ENCODE data around the gene ATRAID.

The ATRAID gene

GRCh38 chr2:27182346-27182745 lies 29.5 kb upstream of the ATRAID start:
- no peak overlapping the region for H3K18ac ChIP-seq (ENCODE audit: low read length)
- no peaks in the 10 kb centered on the region for H3K36me3 ChIP-seq (ENCODE audit: control insufficient read depth in 1 of 2, insufficient read depth in 2 of 2, low read length in 2 of 2)
- no peaks in the 10 kb centered on the region for H3K79me1 ChIP-seq (ENCODE audit: low read length)
- H2BK12ac ChIP-seq (ENCODE audit: low read length): no peak overlapping the region
- H3K9ac ChIP-seq (ENCODE audit: low read length): no peak overlapping the region
- H3K23ac ChIP-seq (ENCODE audit: low read length): no peak overlapping the region
- H3K4me3 ChIP-seq (ENCODE audit: low read depth, low read length): no peak overlapping the region
- H4K8ac ChIP-seq (ENCODE audit: low read depth, low read length): no peak overlapping the region
- no peak for DNase-seq
- H3K4me1 ChIP-seq (ENCODE audit: control insufficient read depth in 1 of 2, insufficient read depth in 2 of 2, low read length in 2 of 2): peaks cover 0 to 4% of the 10 kb centered on the region in 2 experiments
- no peaks in the 10 kb centered on the region for H3K27me3 ChIP-seq (ENCODE audit: insufficient read depth, low read length)
- H4K12ac ChIP-seq (ENCODE audit: low read depth, low read length): no peak overlapping the region
- H4K91ac ChIP-seq (ENCODE audit: low read depth, low read length): no peak overlapping the region
- H3K4ac ChIP-seq (ENCODE audit: low read depth, low read length): no peak overlapping the region
- H2BK120ac ChIP-seq (ENCODE audit: insufficient read depth, low read length, poor library complexity): no peak overlapping the region
- no peak overlapping the region for H3K4me2 ChIP-seq (ENCODE audit: low read length)
- H2AK5ac ChIP-seq (ENCODE audit: low read length): no peak overlapping the region
- no peak overlapping the region for H3K27ac ChIP-seq (ENCODE audit: low read depth, low read length)
- no peak overlapping the region for H2BK5ac ChIP-seq (ENCODE audit: low read depth, low read length, poor library complexity)
- no peak overlapping the region for H2AFZ ChIP-seq (ENCODE audit: insufficient read depth, low read length, poor library complexity)
- no peak overlapping the region for H3K14ac ChIP-seq (ENCODE audit: low read length)
- no peaks in the 10 kb centered on the region for H3K79me2 ChIP-seq (ENCODE audit: control insufficient read depth, insufficient read depth, low read length, poor library complexity)
- WGBS (ENCODE audit: extremely low coverage, insufficient coverage, insufficient read length): no CpG with 5 or more reads among the region's 4 CpGs
- no peaks in the 10 kb centered on the region for H3K9me3 ChIP-seq (ENCODE audit: insufficient read depth, low read depth, low read length)

DNA sequence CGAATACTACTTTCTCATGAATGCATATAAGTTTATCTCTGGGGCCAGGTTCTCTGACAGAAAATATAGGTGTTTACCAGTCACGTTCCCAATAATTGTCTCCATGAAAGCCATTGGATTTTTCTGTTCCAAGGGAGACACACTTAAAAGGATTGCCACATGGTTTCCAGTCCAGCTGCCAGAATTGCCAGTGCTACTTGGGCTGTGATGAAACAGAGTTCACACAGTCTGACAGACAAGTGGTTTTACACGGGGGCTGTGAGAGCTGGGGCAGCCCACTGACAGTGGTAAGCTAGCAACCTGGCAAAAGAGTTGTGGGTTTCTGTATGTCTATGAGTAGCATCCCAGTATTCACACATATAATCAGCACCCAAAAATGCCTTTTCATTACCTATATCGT lies 27.7 kb upstream of the ATRAID start:
- Histone ChIP-seq H2BK120ac (ENCODE audit: insufficient read depth, low read length, poor library complexity) (no peak overlapping the region), H2BK5ac (ENCODE audit: low read depth, low read length, poor library complexity) (no peak overlapping the region), H4K91ac (ENCODE audit: low read depth, low read length) (peak overlapping the region; percentile 72), H3K79me1 (ENCODE audit: low read length) (no peaks in the 10 kb centered on the region), H3K18ac (ENCODE audit: low read length) (no peak overlapping the region), H3K9ac (ENCODE audit: low read length) (no peak overlapping the region), H3K36me3 (ENCODE audit: control insufficient read depth in 1 of 2, insufficient read depth in 2 of 2, low read length in 2 of 2) (no peaks in the 10 kb centered on the region), H3K4me3 (ENCODE audit: low read depth, low read length) (no peak overlapping the region), H2BK12ac (ENCODE audit: low read length) (no peak overlapping the region), H2AFZ (ENCODE audit: insufficient read depth, low read length, poor library complexity) (no peak overlapping the region), H3K27ac (ENCODE audit: low read depth, low read length) (no peak overlapping the region), H2AK5ac (ENCODE audit: low read length) (no peak overlapping the region), H3K79me2 (ENCODE audit: control insufficient read depth, insufficient read depth, low read length, poor library complexity) (no peaks in the 10 kb centered on the region), H3K4me1 (ENCODE audit: control insufficient read depth in 1 of 2, insufficient read depth in 2 of 2, low read length in 2 of 2) (peaks cover 0 to 4% of the 10 kb centered on the region in 2 experiments), H3K27me3 (ENCODE audit: insufficient read depth, low read length) (no peaks in the 10 kb centered on the region), H4K12ac (ENCODE audit: low read depth, low read length) (no peak overlapping the region), H3K9me3 (ENCODE audit: insufficient read depth, low read depth, low read length) (no peaks in the 10 kb centered on the region), H3K23ac (ENCODE audit: low read length) (no peak overlapping the region), H4K8ac (ENCODE audit: low read depth, low read length) (no peak overlapping the region), H3K4me2 (ENCODE audit: low read length) (no peak overlapping the region), H3K4ac (ENCODE audit: low read depth, low read length) (no peak overlapping the region), H3K14ac (ENCODE audit: low read length) (no peak overlapping the region)
- DNase-seq: peak; percentile 26 to 63
- WGBS (ENCODE audit: extremely low coverage, insufficient coverage, insufficient read length): no CpG with 5 or more reads among the region's 4 CpGs

GRCh38 chr2:27185331-27186026 lies 26.4 kb upstream of the ATRAID start:
- no peak overlapping the region for H3K4me3 ChIP-seq (ENCODE audit: low read depth, low read length)
- H2AK5ac ChIP-seq (ENCODE audit: low read length): no peak overlapping the region
- H3K9ac ChIP-seq (ENCODE audit: low read length): no peak overlapping the region
- DNase-seq: peak; percentile 92 to 97
- H3K14ac ChIP-seq (ENCODE audit: low read length): no peak overlapping the region
- H3K36me3 ChIP-seq (ENCODE audit: control insufficient read depth in 1 of 2, insufficient read depth in 2 of 2, low read length in 2 of 2): no peaks in the 10 kb centered on the region
- peak overlapping the region; percentile 34 for H3K27ac ChIP-seq (ENCODE audit: low read depth, low read length)
- no peak overlapping the region for H2BK12ac ChIP-seq (ENCODE audit: low read length)
- H3K23ac ChIP-seq (ENCODE audit: low read length): no peak overlapping the region
- H4K8ac ChIP-seq (ENCODE audit: low read depth, low read length): no peak overlapping the region
- no peaks in the 10 kb centered on the region for H3K27me3 ChIP-seq (ENCODE audit: insufficient read depth, low read length)
- H3K18ac ChIP-seq (ENCODE audit: low read length): no peak overlapping the region
- H3K4me2 ChIP-seq (ENCODE audit: low read length): no peak overlapping the region
- H2BK5ac ChIP-seq (ENCODE audit: low read depth, low read length, poor library complexity): no peak overlapping the region
- H3K79me1 ChIP-seq (ENCODE audit: low read length): no peaks in the 10 kb centered on the region
- WGBS (ENCODE audit: extremely low coverage, insufficient coverage, insufficient read length): no CpG with 5 or more reads among the region's 6 CpGs
- no peak overlapping the region for H4K12ac ChIP-seq (ENCODE audit: low read depth, low read length)
- H3K4ac ChIP-seq (ENCODE audit: low read depth, low read length): no peak overlapping the region
- H3K4me1 ChIP-seq (ENCODE audit: control insufficient read depth in 1 of 2, insufficient read depth in 2 of 2, low read length in 2 of 2): peaks cover 0 to 4% of the 10 kb centered on the region in 2 experiments
- H4K91ac ChIP-seq (ENCODE audit: low read depth, low read length): no peak overlapping the region
- no peak overlapping the region for H2AFZ ChIP-seq (ENCODE audit: insufficient read depth, low read length, poor library complexity)
- H2BK120ac ChIP-seq (ENCODE audit: insufficient read depth, low read length, poor library complexity): no peak overlapping the region
- H3K9me3 ChIP-seq (ENCODE audit: insufficient read depth, low read depth, low read length): no peaks in the 10 kb centered on the region
- no peaks in the 10 kb centered on the region for H3K79me2 ChIP-seq (ENCODE audit: control insufficient read depth, insufficient read depth, low read length, poor library complexity)

GRCh38 chr2:27186613-27187345 lies 25.1 kb upstream of the ATRAID start:
- Histone ChIP-seq H3K27ac (ENCODE audit: low read depth, low read length) (no peak overlapping the region), H3K79me2 (ENCODE audit: control insufficient read depth, insufficient read depth, low read length, poor library complexity) (no peaks in the 10 kb centered on the region), H3K14ac (ENCODE audit: low read length) (no peak overlapping the region), H3K9ac (ENCODE audit: low read length) (no peak overlapping the region), H3K4me2 (ENCODE audit: low read length) (no peak overlapping the region), H3K4ac (ENCODE audit: low read depth, low read length) (no peak overlapping the region), H2BK12ac (ENCODE audit: low read length) (no peak overlapping the region), H2AK5ac (ENCODE audit: low read length) (no peak overlapping the region), H3K4me3 (ENCODE audit: low read depth, low read length) (no peak overlapping the region), H3K18ac (ENCODE audit: low read length) (no peak overlapping the region), H3K4me1 (ENCODE audit: control insufficient read depth in 1 of 2, insufficient read depth in 2 of 2, low read length in 2 of 2) (peaks cover 0 to 4% of the 10 kb centered on the region in 2 experiments), H4K8ac (ENCODE audit: low read depth, low read length) (no peak overlapping the region), H4K12ac (ENCODE audit: low read depth, low read length) (no peak overlapping the region), H4K91ac (ENCODE audit: low read depth, low read length) (no peak overlapping the region), H3K27me3 (ENCODE audit: insufficient read depth, low read length) (no peaks in the 10 kb centered on the region), H2BK5ac (ENCODE audit: low read depth, low read length, poor library complexity) (no peak overlapping the region), H3K36me3 (ENCODE audit: control insufficient read depth in 1 of 2, insufficient read depth in 2 of 2, low read length in 2 of 2) (no peaks in the 10 kb centered on the region), H2BK120ac (ENCODE audit: insufficient read depth, low read length, poor library complexity) (no peak overlapping the region), H2AFZ (ENCODE audit: insufficient read depth, low read length, poor library complexity) (no peak overlapping the region), H3K23ac (ENCODE audit: low read length) (no peak overlapping the region), H3K79me1 (ENCODE audit: low read length) (no peaks in the 10 kb centered on the region), H3K9me3 (ENCODE audit: insufficient read depth, low read depth, low read length) (no peaks in the 10 kb centered on the region)
- DNase-seq: peak; percentile 76 to 88
- WGBS (ENCODE audit: extremely low coverage, insufficient coverage, insufficient read length): no CpG with 5 or more reads among the region's 6 CpGs

Data from trophoblast cell (in vitro differentiated cells and primary cell).